HG03064 (cell line): ENCODE data around the gene FADS2.
A peak's percentile ranks its signal among the peaks of the same experiment; 100 is the strongest.

Experiments
- ATAC-seq: cut with Tn5 transposase; IDR thresholded peaks from one replicate; pipeline ENCODE4 v1.9.1; 2021; ENCODE audit warnings: low read depth; ENCODE audit not compliant: unreplicated experiment

FADS2 gene

GRCh38 chr11:61817471-61818202 lies 10.5 kb upstream of the FADS2 start:
- no peak for ATAC-seq

GRCh38 chr11:61820174-61820573 lies 7.9 kb upstream of the FADS2 start:
- ATAC-seq: no peak

GRCh38 chr11:61826930-61827570 lies 1.1 kb upstream of the FADS2 start:
- no peak for ATAC-seq

- ATAC-seq: no peak
These were observed 204 bp downstream of the FADS2 start for GRCh38 chr11:61828379-61828628.

- ATAC-seq: no peak
These were observed 718 bp downstream of the FADS2 start for GRCh38 chr11:61828629-61829407.

- no peak for ATAC-seq
These were observed 1.7 kb downstream of the FADS2 start for GRCh38 chr11:61829806-61830205.

- no peak for ATAC-seq
These were observed 2.4 kb downstream of the FADS2 start for GRCh38 chr11:61830237-61831105.

- ATAC-seq: no peak
These were observed 4.1 kb downstream of the FADS2 start for GRCh38 chr11:61832207-61832606.

- no peak for ATAC-seq
These were observed 4.7 kb downstream of the FADS2 start for GRCh38 chr11:61832754-61833153.

- no peak for ATAC-seq
These were observed 5.4 kb downstream of the FADS2 start for GRCh38 chr11:61833471-61833870.

GRCh38 chr11:61833926-61834277 lies 5.8 kb downstream of the FADS2 start:
- ATAC-seq: no peak

- peak; percentile 76 for ATAC-seq
These were observed 6.4 kb downstream of the FADS2 start for GRCh38 chr11:61834278-61835048.

GRCh38 chr11:61836193-61836592 lies 8.1 kb downstream of the FADS2 start:
- no peak for ATAC-seq

- ATAC-seq: no peak
These were observed 9.4 kb downstream of the FADS2 start for GRCh38 chr11:61837411-61838005.

- no peak for ATAC-seq
These were observed 10.4 kb downstream of the FADS2 start for GRCh38 chr11:61838501-61838900.

GRCh38 chr11:61838921-61839320 lies 10.8 kb downstream of the FADS2 start:
- no peak for ATAC-seq

GRCh38 chr11:61839742-61840141 lies 11.6 kb downstream of the FADS2 start:
- no peak for ATAC-seq

- no peak for ATAC-seq
These were observed 12.3 kb downstream of the FADS2 start for GRCh38 chr11:61840371-61840770.

- no peak for ATAC-seq
These were observed 13.8 kb downstream of the FADS2 start for GRCh38 chr11:61841636-61842527.
